HG03442 (cell line): ENCODE results near the gene PRDM2.
A peak's percentile ranks its signal among the peaks of the same experiment; 100 is the strongest.
"Not testable (repeated sequence)": the region's sequence is repeated elsewhere in the genome, so short reads cannot be mapped to it uniquely, and the experiment has no call there.

Experiments
- ATAC-seq: cut with Tn5 transposase; IDR thresholded peaks from one replicate; pipeline ENCODE4 v1.9.1; 2021; ENCODE audit warnings: mild to moderate bottlenecking, moderate library complexity; ENCODE audit not compliant: unreplicated experiment

Gene PRDM2

DNA sequence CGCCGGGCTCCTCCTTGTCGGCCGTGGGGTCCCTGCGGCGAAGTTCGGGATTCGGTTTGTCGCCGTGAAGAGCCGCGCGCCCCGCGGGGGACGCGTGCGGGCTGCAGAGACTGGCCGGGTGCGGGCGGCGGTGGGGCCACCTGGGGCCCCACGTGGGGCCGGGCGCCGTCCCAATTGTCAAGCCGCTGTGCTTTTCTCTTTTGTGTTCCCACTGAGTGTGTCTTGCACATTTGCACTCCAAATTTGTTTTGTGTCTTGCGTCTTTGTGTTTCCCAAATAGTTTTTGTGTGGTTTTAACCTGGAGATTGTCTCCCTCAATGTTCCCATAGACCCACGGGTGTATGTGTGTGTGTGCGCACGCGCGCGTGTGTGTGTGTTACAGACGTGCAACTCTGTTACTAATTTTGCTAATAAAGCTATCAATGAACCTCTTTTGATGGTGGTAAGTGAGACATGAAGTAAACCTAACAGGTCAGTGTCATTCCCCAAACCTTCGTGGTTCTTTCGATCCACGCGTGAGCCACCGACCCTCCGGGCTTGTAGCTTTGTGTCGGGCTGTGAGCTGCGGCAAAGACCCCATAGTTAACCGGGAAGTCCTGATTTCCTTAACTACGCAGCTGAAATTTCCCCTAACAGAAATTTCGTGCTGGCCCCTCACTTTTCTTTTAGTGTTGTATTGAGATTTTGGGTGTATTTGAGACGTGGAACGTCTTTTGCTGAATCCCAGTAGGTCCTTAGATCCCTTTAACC is 708 bp downstream of the PRDM2 start:
- ATAC-seq = peak; percentile 31

DNA sequence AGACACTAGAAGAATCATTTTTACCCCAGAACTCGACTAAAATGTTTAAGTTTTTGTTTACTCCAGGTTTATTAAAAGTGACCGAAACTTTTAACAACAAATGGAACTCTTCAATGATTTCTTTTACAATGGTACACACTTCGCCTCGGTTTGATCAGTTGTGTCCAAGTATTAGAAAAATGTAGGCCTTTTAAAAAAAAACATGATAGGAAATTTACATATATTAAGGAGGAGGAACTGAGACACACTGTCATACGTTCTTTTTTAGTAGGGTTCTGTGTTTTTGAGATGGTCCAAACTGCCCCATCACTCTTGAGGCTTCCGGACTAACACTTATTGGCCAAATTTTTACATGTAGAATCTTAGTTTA is 1.3 kb downstream of the PRDM2 start:
- no peak for ATAC-seq

DNA sequence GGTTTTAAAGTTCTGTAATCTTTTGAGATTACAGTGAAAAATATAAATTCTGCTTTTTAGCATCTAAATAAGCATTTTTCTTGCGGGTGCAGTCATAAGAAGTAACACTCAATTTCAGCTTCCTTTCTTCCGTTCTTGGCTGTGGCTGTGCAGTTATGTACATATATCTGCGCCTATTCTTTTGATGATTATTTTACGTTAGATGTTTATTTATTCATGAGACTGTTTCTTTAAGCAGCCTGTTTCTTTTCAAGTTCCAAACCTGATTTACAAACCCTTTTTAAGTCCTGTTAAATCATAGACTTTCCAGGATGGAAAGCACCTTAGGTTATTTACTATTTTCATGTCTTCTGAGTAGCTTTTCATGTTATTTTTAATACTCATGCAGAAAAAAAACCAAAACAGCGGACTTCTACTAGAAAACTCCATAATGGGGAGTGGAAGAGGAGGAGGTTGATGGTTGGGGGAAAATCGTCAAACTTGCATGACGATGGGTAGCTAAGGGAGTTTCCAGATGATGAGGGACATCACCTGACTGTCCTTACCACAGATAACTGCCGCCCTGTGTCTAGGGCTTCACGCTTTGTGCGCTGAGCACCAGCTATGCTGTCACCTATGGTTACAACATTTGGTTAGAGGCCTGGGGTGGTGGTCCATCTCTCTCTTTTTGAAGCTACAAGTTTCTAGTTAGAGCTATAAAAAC is 2.6 kb downstream of the PRDM2 start:
- ATAC-seq = peak; percentile 79

DNA sequence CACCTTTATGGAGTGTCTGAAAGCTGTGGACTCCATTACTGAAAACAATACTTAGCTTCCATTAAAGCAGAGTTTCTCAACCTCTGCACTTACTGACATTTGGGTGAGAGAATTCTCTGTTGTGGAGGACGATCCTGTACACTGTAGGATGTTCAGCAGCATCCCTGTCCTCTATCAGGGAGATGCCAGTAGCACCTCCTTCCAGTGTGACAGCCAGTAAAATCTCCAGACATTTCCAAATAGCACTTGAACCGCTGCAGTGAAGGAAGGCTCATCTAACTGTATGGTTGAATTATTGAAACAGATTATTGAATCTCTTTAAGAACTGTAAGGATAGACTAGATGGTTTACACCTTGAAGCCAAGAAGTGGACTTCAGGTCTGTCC is 3.1 kb downstream of the PRDM2 start:
- peak; percentile 5 for ATAC-seq

DNA sequence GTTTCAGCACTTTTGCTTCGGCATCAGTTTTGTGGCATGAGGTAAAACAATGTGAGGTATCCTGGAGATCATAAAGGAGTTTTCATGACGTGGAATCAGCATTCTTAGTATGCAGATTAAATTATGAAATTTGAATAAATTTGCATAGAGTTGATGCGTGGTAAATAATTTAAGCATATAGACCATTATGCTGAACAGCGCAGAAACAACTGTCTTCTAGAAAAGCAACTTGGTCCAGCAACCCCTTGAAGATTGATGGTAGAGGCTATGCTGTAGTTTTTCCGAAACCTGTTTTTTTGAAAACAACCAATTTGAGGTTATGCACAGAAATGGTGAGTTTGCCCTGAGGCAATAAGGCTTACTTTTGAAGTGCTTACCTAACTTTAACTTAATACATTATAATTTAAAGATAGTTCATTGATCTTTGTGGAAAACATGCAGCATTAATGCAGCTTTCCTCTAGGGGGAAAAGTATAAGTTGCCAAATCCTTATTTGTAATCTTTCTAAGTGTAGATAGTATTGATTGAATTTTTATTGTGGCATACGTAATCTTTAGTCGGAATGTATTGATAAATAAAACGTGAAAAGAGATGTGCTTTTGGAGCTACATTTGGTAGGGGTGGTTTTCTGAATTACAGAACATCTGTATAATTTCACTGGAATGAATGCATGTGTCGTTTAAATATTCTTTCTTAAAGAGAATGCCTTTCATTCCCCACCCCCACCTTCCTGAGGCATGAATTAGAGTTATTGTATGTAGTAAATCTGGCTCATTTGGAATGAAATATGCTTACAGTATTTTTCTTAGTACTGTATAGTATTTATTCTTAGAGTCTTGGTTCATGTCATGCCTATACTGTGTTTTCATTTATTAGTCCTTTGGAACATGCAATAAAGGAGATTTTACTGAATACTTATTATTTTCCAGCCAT is 3.8 kb downstream of the PRDM2 start:
- no peak for ATAC-seq

DNA sequence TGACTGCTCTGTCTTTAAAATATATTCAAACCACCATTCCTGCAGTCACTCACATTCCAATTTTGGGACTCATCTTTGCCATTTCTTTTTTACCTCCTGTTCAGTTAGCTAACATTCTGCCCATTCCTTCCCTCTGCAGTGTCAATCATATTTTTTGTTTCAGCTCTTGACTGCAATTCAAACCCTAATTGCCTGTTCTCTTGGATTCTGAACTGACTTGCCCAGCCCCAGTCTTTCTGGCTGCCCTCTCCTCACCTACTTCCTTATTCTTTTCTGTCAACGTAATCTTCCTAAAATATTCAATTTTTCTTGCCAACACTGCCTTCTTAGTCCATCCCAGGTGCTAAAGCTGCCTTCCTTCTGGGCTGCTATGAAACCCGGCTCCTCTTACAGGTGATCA is 6.1 kb downstream of the PRDM2 start:
- no peak for ATAC-seq

DNA sequence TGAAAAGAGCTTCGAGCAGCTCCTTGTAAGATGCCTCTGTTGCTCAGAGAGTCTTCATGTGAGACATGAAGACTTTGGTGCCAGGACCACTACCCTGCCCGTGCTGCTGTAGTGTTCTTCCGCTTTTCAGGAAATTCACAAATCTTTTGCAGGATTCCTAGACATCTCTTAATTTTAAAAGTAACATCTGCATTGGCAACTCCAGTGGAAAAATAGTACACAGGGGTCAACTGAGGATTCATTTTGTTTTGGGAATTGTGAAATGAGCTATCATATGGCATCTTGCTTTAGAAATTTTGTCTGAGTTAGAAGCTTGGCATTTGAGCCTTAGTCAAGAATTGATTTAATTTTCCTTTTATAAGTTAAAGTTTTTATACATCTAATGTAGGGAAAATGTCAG is 7.2 kb downstream of the PRDM2 start:
- no peak for ATAC-seq

DNA sequence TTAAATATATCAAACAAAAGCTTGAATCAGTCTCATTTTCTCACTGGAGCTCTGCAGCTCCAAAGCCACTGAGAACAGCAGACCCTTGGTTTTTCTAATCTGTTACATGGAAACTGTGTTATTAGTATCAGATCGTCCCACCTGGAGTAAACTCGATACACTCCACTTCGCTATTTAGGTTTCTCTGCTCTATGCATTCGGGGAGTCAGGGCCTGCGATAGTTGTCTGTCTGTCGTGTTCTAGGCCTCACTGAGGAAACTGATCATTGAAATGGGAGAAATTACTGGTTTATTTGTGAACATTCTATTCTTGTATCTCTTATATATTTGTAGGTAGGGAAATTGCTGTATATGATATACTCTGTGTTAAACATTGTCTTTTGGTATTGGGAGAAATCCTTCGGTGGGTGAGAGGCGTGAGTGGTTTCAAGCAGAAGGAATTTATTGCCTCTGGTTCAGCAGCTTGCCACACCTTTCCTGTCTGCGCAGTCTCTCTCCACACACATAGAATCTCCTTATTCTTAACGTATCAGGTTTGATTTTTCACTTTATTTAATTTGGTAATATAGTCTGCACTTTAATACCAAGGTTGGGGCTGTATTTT is 8.5 kb downstream of the PRDM2 start:
- no peak for ATAC-seq

DNA sequence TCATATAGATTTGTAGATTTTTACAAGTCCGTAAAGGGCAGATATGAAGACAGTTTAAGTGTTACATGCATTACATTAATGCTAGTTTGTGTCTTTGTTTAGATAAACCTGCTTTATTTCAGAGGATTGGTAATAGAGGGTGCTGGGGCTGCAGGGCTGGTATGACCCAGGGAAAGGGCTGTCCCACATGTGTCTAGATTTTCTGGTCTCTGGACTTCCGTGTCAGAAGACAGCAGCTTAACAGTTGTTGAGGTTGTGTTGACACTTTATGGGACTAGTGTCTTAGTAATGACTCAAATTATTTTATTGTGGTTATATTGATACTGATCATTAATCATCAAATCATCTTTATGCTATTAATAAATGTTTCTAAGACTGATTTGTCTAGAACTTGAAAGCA is 10.1 kb downstream of the PRDM2 start:
- no peak for ATAC-seq

DNA sequence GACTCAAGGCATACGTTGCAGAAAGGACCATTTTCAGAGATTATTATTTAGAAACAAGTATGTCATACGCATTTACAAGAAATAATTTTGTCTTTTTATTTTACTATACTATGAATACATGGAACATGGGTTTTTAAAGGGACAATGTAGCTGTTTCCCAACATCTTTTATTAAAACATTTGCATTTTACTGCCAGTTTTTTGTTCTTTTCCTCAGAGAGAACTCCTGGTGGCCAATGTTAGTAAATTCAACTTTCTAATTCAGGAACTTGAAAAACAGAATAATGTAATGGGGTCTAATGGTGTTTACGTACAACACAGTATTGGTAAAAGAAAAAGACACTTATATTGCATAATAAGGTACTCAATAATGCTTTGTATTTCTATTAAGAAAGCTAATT is 14.9 kb downstream of the PRDM2 start:
- ATAC-seq = no peak

DNA sequence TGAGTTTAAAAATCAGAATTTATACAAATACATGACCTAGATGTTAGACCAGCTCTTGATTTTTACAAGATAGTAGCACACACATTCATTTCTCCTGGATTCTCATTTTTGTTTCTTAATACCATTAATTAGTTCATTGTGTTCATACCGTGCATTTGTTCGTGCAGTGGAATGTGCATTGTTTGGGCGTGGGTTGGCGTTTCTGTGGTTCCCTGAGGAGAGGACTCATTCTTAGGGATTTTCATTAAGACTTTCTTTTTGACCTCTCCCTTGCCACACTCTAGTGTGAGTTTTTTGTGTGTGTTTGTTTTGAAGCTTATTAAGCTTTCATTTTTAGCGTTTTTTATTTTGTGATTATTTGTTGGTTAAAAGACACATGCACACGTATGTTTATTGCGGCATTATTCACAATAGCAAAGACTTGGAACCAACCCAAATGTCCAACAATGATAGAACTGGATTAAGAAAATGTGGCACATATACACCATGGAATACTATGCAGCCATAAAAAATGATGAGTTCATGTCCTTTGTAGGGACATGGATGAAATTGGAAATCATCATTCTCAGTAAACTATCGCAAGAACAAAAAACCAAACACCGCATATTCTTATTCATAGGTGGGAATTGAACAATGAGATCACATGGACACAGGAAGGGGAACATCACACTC is 15.8 kb downstream of the PRDM2 start:
- not testable (repeated sequence) for ATAC-seq

DNA sequence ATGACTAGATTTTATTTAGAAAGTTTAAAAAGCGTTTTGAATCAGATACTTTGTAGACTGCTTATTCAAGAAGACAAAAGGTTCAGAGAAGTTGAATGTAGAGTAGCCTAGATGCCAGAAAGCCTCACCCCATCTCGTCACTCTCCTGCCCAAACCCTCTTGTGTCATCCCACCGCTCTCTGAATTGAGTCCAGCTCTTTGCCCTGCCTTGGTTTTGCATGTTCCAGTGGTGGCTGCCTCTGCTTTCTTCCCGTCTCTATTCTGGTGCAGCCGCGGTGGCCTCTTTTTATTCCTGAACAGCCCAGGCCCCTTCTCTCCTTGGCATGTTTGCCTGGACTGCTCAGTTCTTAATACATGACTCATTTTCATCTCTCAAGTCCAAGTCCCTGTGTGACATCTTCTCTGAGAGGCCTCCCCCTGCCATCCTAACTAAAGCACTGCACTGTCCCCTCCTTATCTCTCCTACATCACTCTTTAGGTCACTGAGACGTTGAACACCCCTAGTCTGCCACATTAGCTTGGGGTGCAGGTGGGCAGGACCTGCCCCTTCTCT is 22.9 kb downstream of the PRDM2 start:
- no peak for ATAC-seq

DNA sequence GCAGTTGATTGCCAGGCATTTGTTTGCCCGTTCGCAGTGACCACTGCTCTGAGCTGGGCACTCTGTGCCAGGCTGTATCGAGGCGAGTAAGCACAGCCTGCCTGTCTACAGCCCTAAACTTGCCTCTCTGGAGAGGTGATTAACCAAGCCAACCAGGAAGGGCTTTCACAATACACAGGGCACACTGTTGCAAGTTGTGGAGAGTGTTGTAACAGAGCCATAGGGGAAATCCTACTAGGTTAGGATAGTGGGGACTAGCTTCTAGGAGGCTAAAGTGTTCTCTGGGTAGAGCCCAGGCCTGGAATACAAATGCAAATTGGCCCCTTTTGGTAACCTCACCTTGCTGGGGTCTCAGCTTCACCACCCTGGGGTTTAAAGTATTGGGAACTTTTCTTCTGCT is 23.8 kb downstream of the PRDM2 start:
- no peak for ATAC-seq

DNA sequence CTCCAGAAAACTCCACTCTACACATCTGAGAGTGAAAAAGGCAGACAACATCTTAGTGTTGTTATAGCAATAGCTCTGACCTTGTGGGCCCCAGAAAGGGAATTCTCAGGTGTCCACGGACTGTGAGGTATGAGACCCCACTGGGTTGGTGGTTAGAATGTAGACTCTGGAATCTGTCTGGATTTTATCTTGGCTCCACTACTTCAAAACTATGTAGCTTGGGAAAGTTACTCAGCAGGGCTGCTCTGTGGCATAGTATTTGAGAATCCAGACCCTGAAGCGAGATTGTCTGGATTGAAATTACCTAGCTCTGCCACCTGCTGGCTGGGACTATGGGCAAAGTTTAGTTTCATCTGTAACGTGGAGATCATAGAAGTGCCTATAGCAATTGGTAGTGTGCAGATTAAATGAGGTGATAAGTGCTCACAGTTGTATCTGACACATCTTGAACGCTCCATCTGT is 25.8 kb downstream of the PRDM2 start:
- ATAC-seq = no peak

DNA sequence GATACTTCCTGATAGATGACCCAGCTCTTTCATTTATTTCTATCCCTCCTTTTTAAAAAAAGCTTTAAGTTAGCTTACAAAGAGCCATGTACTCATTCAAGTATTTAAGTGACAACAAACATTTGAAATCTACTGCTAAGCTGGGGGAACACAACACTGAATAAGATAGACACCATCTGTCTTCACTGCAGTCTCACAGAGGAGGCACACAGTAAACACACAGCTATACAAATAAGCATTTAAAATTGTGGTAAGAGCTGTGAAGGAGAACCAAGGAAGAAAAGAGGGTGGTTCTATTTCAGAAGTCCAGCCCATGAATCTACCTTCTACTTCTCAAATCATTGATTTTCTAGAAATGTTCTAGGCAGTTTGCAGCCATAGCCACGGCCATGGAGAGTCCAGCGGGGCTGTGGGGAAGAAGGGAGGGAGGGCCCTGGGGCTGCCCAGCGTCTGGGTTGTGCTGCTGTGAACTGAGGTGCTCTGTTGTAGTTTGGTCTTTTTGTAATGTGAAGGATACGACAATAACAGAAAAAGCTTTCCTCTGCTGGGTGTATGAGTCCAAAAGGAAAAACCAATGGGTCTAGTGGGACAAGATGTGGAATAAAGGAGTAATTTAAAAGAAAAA is 28.2 kb downstream of the PRDM2 start:
- no peak for ATAC-seq

DNA sequence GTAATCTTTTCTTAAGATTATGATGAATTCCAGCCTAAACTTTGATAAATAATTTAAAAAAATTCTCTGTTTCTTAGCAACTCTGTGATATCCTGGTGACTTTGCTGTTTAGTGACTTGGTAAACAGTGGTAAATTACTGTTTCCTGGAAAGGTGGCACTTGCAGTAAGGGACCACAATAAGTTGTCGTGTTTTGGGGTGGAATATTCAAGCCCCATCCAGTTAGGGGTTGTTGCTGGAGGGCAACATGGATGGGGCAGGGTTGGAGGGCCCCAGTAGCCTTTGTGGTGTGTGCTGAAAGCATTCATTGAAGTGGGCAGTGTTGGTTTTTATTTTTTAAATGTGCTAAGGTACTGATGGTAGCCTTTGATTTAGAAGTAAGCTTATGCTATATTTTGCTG is 30.3 kb downstream of the PRDM2 start:
- ATAC-seq = peak; percentile 5

DNA sequence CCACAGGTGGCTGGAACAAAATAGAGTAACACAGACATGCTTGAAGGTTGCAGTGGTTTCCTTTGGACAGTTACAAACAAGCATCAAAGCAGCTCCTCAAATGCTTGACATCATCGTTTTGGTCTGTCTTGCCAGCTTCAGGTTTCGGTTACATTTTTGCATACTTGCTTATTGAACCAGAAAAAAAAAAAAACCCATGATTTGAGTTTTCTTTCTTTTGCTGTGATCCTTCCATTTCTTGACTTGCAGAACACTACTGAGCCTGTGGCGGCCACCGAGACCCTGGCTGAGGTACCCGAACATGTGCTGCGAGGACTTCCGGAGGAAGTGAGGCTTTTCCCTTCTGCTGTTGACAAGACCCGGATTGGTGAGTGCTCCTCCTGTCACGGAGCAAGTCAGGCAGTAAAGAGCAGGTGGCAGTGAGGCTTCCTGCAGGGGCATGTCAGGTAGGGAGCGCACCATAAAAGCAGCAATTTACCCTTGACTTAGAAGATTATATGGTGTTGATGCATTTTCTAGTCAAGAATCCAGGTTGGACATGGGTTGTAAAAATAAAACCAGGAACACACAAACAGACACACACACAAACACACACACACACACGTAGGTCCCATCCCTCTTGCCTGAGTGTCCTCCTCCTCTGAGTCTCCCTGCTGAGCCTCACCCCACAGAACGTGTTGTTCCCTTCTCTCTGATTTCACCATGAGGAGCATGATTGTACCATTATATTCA is 30.9 kb downstream of the PRDM2 start:
- ATAC-seq = peak; percentile 86

DNA sequence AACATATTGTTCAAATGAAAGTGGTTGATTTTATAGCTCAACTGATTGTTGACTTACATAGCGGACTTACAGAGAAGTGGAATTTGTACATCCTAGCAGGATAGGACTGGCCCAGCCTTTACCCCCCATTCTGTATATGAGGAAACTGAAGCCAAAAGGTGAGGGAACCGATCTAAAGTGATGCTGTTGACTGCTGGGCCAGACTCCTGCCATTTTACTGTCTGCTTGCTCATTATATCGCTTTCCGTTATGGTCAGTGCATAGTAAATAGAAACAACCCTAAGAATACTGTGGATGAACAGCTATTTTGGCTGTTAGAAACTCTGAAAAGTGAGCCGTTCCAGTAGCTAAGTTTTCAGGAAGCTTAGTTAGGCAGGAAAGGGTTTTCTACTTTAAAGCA is 31.9 kb downstream of the PRDM2 start:
- no peak for ATAC-seq

DNA sequence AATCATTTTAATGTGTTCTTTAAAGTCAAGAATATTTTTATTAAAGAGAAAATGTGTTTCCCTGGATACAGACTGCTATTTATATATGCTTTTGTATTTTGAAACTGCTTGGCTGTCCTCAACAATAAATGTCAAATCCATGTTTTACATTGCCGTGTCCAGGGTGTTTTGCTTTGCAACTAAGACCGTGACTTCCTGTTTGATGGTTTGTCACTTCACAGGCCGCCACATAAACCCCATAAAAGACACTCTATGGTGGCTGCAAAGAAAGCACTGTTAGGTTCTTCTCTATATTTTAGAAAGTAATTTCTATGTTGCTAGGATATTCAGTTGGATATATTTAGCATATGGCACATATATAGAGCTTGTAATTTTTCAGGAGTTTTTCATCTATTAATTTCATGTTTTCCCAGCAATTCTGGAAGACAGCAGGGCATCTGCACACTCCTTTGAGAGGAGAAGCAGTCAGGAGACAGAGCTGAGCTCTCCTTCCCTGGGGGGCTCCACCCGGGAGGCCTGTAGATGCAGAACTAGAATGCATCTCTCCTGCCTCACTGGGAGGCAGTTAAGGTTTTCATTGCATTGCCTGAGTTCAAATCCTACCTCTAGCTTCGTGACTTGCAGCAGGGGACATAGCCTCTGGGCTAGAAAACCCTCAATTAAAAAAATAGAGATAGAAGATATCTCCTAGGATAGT is 33.1 kb downstream of the PRDM2 start:
- ATAC-seq = no peak
